H1 (cell line): ENCODE measurements around the gene SHOX. TPM values are rescaled to one million over a fixed set of nuclear protein-coding genes. Genes with fewer than 3 reads are reported as not detected.

Source experiments
- GTF2F1 ChIP-seq: IDR thresholded peaks from 2 replicates; pipeline ENCODE4 v1.6.1; 2012; ENCODE audit warnings: low read depth, low read length, improper control_type of control experiment, borderline replicate concordance
- HDAC6 ChIP-seq: IDR thresholded peaks from one replicate; pipeline ENCODE4 v1.7.1; 2012; ENCODE audit warnings: low read depth, mild to moderate bottlenecking, inconsistent platforms, low read length, moderate library complexity
- NANOG ChIP-seq: IDR thresholded peaks from 2 replicates; pipeline ENCODE4 v1.6.1; 2011; ENCODE audit warnings: low read length, low read depth, mild to moderate bottlenecking, inconsistent platforms; ENCODE audit not compliant: insufficient read depth, poor library complexity, severe bottlenecking
- RBBP5 ChIP-seq: IDR thresholded peaks from 2 replicates; pipeline ENCODE4 v1.7.1; 2012; ENCODE audit warnings: low read depth, mild to moderate bottlenecking, inconsistent platforms, low read length, moderate library complexity, borderline replicate concordance
- RFX5 ChIP-seq: IDR thresholded peaks from 2 replicates; pipeline ENCODE4 v1.6.1; 2011; ENCODE audit warnings: low read depth, low read length, improper control_type of control experiment, borderline replicate concordance
- SIRT6 ChIP-seq: IDR thresholded peaks from one replicate; pipeline ENCODE4 v1.7.1; 2012; ENCODE audit warnings: low read length, inconsistent platforms
- polyA plus RNA-seq, 7 experiments: library from polyadenylated mRNA; depleted of rRNA in 3 of 7; stranded (reverse) in 5 of 7; unstranded in 2 of 7; fragments of >200 nt in 5 of 7; fragments of 200-250 nt in 2 of 7; gene quantifications; 1 replicate in 5 of 7; 2 replicates in 1 of 7; 4 replicates in 1 of 7; pipeline versions ENCODE4 v1.2.1 to v1.2.3, GENCODE V29; 2011 to 2013; ENCODE audit warnings: missing spikeins in 2 of 7, mixed read lengths in 2 of 7
- total RNA-seq: library from RNA; stranded (reverse); fragmentation: NEBNext Ultra II Directional; extraction: Animal tissue kit (Norgen Biotek cat#: 25700); gene quantifications from 2 replicates; pipeline ENCODE4 v1.2.1, GENCODE V29; 2021

Gene SHOX
- total and polyA plus RNA-seq, 2 of the 8 experiments (the other 6 are each of a cell fraction or from before 2014, with no cell fraction given) = 0.05 to 0.15 TPM

- TF ChIP-seq HDAC6 (no peak), SIRT6 (no peak), NANOG (no peak), RFX5 (no peak), GTF2F1 (no peak), RBBP5 (no peak)
These were observed 12.7 kb upstream of the SHOX start (continued) for GRCh38 chrX:617891-618290.
